Liver (tissue), 3 donors: Measurements from ENCODE around the gene IWS1.

Experiments used
- TF ChIP-seq, protein P1 (sequence below): fragments of 150-350 bp; IDR thresholded peaks from 2 replicates; pipeline ENCODE4 v1.5.1; 2017; ENCODE audit warnings: improper control_type of control experiment, low read depth, low read length; ENCODE audit not compliant: missing input control
- TF ChIP-seq, protein P2 (sequence below): IDR thresholded peaks from 2 replicates; pipeline ENCODE4 v1.6.1; 2016; ENCODE audit warnings: antibody characterized with exemption
- donor health status: healthy.
- donor health status: healthy.

DNA sequence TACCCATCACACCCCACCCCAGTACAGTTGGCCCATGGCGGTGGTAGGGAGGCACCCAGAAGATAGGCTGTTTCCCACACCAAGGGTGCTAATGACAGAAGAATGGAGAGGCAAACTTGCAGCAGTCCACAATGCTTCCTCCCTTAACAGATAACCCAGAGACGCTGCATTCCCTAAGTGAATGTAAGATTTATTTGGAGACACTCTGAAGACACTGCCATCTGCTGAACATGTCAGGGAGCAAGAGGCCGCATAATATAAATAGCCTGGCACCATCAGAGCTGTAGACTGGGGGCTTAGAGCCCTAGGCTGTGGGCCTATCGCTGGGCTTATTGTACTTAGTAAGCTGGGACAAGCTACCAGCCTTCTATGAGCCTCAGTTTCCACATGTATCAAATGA, 2.2 kb upstream of the IWS1 start:
- TF ChIP-seq, protein P1, sequence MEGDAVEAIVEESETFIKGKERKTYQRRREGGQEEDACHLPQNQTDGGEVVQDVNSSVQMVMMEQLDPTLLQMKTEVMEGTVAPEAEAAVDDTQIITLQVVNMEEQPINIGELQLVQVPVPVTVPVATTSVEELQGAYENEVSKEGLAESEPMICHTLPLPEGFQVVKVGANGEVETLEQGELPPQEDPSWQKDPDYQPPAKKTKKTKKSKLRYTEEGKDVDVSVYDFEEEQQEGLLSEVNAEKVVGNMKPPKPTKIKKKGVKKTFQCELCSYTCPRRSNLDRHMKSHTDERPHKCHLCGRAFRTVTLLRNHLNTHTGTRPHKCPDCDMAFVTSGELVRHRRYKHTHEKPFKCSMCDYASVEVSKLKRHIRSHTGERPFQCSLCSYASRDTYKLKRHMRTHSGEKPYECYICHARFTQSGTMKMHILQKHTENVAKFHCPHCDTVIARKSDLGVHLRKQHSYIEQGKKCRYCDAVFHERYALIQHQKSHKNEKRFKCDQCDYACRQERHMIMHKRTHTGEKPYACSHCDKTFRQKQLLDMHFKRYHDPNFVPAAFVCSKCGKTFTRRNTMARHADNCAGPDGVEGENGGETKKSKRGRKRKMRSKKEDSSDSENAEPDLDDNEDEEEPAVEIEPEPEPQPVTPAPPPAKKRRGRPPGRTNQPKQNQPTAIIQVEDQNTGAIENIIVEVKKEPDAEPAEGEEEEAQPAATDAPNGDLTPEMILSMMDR = no peak
- TF ChIP-seq, protein P2, sequence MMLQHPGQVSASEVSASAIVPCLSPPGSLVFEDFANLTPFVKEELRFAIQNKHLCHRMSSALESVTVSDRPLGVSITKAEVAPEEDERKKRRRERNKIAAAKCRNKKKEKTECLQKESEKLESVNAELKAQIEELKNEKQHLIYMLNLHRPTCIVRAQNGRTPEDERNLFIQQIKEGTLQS = no peak
